ENCODE data around the gene INTS6. TPM values are rescaled to one million over a fixed set of nuclear protein-coding genes. Genes with fewer than 3 reads are reported as not detected.

The INTS6 gene
- polyA plus RNA-seq, 1 donor (not counting 4 experiments of a cell fraction or from before 2014, with no cell fraction given) = 44.2 TPM

- FAIRE-seq (no peak), DNase-seq (ENCODE audit: low read depth, low spot score) (no peak)
- Histone ChIP-seq H3K9ac (ENCODE audit: control insufficient read depth, extremely low read depth, insufficient read depth, low read length) (no peak overlapping the region), H2AFZ (ENCODE audit: control insufficient read depth, low read length) (no peak overlapping the region), H3K9me1 (ENCODE audit: control insufficient read depth, extremely low read depth, insufficient read depth, low read length) (no peaks in the 10 kb centered on the region), H3K27me3 (ENCODE audit: control insufficient read depth, extremely low read depth, insufficient read depth, low read length) (no peaks in the 10 kb centered on the region), H3K4me3 (ENCODE audit: control insufficient read depth in 2 of 3, extremely low read depth in 1 of 3, insufficient read depth in 2 of 3, low read depth in 1 of 3, low read length in 3 of 3) (no peak overlapping the region), H4K20me1 (ENCODE audit: control insufficient read depth, extremely low read depth, insufficient read depth, low read length) (no peaks in the 10 kb centered on the region), H3K36me3 (ENCODE audit: control insufficient read depth in 2 of 2, extremely low read depth in 1 of 2, insufficient read depth in 2 of 2, low read length in 2 of 2) (peaks cover 0 to 3% of the 10 kb centered on the region in 2 experiments), H3K27ac (ENCODE audit: control insufficient read depth, insufficient read depth, low read length) (no peak overlapping the region), H3K79me2 (ENCODE audit: control insufficient read depth, insufficient read depth, low read length) (no peaks in the 10 kb centered on the region), H3K4me2 (ENCODE audit: control insufficient read depth, extremely low read depth, insufficient read depth, low read depth, low read length) (no peak overlapping the region), H3K9me3 (ENCODE audit: control insufficient read depth, low read depth, low read length) (no peaks in the 10 kb centered on the region), H3K4me1 (ENCODE audit: control insufficient read depth, extremely low read depth, insufficient read depth, low read length) (no peaks in the 10 kb centered on the region)
- TF ChIP-seq CTCF (optimal IDR thresholded peaks at IDR 0.05 in 1 of 3, IDR thresholded peaks at IDR 0.05 in 1 of 3, conservative IDR thresholded peaks at IDR 0.05 in 1 of 3; ENCODE audit: extremely low read depth in 1 of 3, insufficient read depth in 2 of 3, low read length in 3 of 3) = no peak
- no peak for TF ChIP-seq EZH2 (IDR thresholded peaks at IDR 0.05; ENCODE audit: low read length)
- dilution Hi-C loops (cut with MboI; ENCODE audit: extremely low pct_ligation_motif_present, low sequenced_read_pairs) = no loop called here
Observed at GRCh38 chr13:51346397-51346796, 106.4 kb downstream of the INTS6 start.

DNA sequence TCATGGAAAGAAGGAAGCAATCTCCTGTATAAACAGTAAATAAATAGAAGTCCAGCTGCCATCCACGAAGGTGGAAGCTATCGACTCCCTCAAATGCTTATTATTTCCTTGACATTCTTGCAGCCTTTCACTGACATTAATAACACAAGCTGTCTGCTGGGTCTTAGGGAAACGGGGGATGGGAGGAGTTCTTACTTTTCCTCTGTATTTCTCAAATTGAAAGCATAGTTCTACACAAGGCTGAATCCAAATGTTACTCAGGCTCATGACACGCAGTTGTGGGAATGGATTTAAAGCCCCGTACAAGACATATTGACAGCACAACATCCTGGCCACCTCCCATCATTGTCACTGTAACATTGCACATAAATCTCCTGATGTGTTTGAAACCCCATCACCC lies 109.4 kb downstream of the INTS6 start:
- Histone ChIP-seq H3K27ac (ENCODE audit: control insufficient read depth, insufficient read depth, low read length) (no peak overlapping the region), H3K4me2 (ENCODE audit: control insufficient read depth, extremely low read depth, insufficient read depth, low read depth, low read length) (no peak overlapping the region), H3K36me3 (ENCODE audit: control insufficient read depth in 2 of 2, extremely low read depth in 1 of 2, insufficient read depth in 2 of 2, low read length in 2 of 2) (peaks cover 0 to 3% of the 10 kb centered on the region in 2 experiments), H3K27me3 (ENCODE audit: control insufficient read depth, extremely low read depth, insufficient read depth, low read length) (no peaks in the 10 kb centered on the region), H3K9me1 (ENCODE audit: control insufficient read depth, extremely low read depth, insufficient read depth, low read length) (no peaks in the 10 kb centered on the region), H3K79me2 (ENCODE audit: control insufficient read depth, insufficient read depth, low read length) (no peaks in the 10 kb centered on the region), H3K4me1 (ENCODE audit: control insufficient read depth, extremely low read depth, insufficient read depth, low read length) (no peaks in the 10 kb centered on the region), H4K20me1 (ENCODE audit: control insufficient read depth, extremely low read depth, insufficient read depth, low read length) (no peaks in the 10 kb centered on the region), H3K9me3 (ENCODE audit: control insufficient read depth, low read depth, low read length) (no peaks in the 10 kb centered on the region), H2AFZ (ENCODE audit: control insufficient read depth, low read length) (no peak overlapping the region), H3K9ac (ENCODE audit: control insufficient read depth, extremely low read depth, insufficient read depth, low read length) (no peak overlapping the region), H3K4me3 (ENCODE audit: control insufficient read depth in 2 of 3, extremely low read depth in 1 of 3, insufficient read depth in 2 of 3, low read depth in 1 of 3, low read length in 3 of 3) (no peak overlapping the region)
- no peak for FAIRE-seq
- no peak for TF ChIP-seq CTCF (optimal IDR thresholded peaks at IDR 0.05 in 1 of 3, IDR thresholded peaks at IDR 0.05 in 1 of 3, conservative IDR thresholded peaks at IDR 0.05 in 1 of 3; ENCODE audit: extremely low read depth in 1 of 3, insufficient read depth in 2 of 3, low read length in 3 of 3)
- dilution Hi-C loops (cut with MboI; ENCODE audit: extremely low pct_ligation_motif_present, low sequenced_read_pairs) = no loop called here
- no peak for DNase-seq (ENCODE audit: low read depth, low spot score)

Data from keratinocyte (primary cell).